Upper lobe of left lung (tissue), 4 donors: ENCODE results near the gene CUX1.

Experiments used
- CTCF ChIP-seq, 6 experiments: fragments of 450-650 bp in 4 of 6; fragments of 200-600 bp in 2 of 6; sonication (generic) in 2 of 6; IDR thresholded peaks; one replicate each; pipeline ENCODE4 v1.5.1; 2016 to 2019; ENCODE audit warnings: antibody characterized with exemption in 6 of 6
- EP300 ChIP-seq, 4 donors: sonication (generic); formaldehyde crosslinking; IDR thresholded peaks; one replicate each; pipeline ENCODE4 v1.5.1; 2017; ENCODE audit warnings: antibody characterized with exemption in 4 of 4, control low read depth in 2 of 4
- POLR2A ChIP-seq, 4 donors: fragments of 450-650 bp; IDR thresholded peaks; one replicate each; pipeline ENCODE4 v1.5.1; 2016 to 2017; ENCODE audit warnings: antibody characterized with exemption in 4 of 4, mild to moderate bottlenecking in 2 of 4
- POLR2AphosphoS5 ChIP-seq, 2 donors: sonication (generic); formaldehyde crosslinking; IDR thresholded peaks; one replicate each; pipeline ENCODE4 v1.5.1; 2017; ENCODE audit warnings: antibody characterized with exemption in 2 of 2

GRCh38 chr7:102201576-102201975 lies 384.1 kb downstream of the CUX1 start:
- TF ChIP-seq CTCF (IDR thresholded peaks at IDR 0.05) = no peak
- TF ChIP-seq POLR2AphosphoS5 (IDR thresholded peaks at IDR 0.05) = no peak
- TF ChIP-seq EP300 (IDR thresholded peaks at IDR 0.05) = no peak
- no peak for TF ChIP-seq POLR2A (IDR thresholded peaks at IDR 0.05)
